Transverse colon (tissue), 3 donors: ENCODE data around the gene KAT8.

ENCODE experiments used
- POLR2A ChIP-seq: fragments of 450-650 bp; IDR thresholded peaks from one replicate; pipeline ENCODE4 v1.6.1; 2016; ENCODE audit warnings: antibody characterized with exemption, mild to moderate bottlenecking, moderate library complexity
- POLR2AphosphoS5 ChIP-seq, 3 donors: sonication (generic); formaldehyde crosslinking; IDR thresholded peaks; one replicate each; pipeline ENCODE4 v1.6.1; 2016; ENCODE audit warnings: antibody characterized with exemption in 3 of 3

GRCh38 chr16:31074814-31075183 lies 42.7 kb upstream of the KAT8 start:
- no peak for TF ChIP-seq POLR2AphosphoS5 (IDR thresholded peaks at IDR 0.05)
- TF ChIP-seq POLR2A, result no peak
